ENCODE results near the gene GNAT2.
A peak's percentile ranks its signal among the peaks of the same experiment; 100 is the strongest.
"Not testable (repeated sequence)": the region's sequence is repeated elsewhere in the genome, so short reads cannot be mapped to it uniquely, and the experiment has no call there.

The GNAT2 gene

GRCh38 chr1:109619576-109620400, at the start of gene GNAT2, which contains the start of gene AMPD2:
TSS of gene GNAT2 (minus strand) at chr1:109619616. CDS start at chr1:109612870, 6,746 bp downstream.
TSS of gene AMPD2 (plus strand) at chr1:109619837. CDS start at chr1:109621176, 1,339 bp downstream.
- peak; percentile 65 for DNase-seq (ENCODE audit: low read depth)

GRCh38 chr1:109668123-109668775, 48.8 kb upstream of the GNAT2 start:
- DNase-seq (ENCODE audit: low read depth), result no peak

- peak; percentile 76 for DNase-seq (ENCODE audit: low read depth)
These were observed 48.2 kb upstream of the GNAT2 start, which contains the start of gene GSTM2 for GRCh38 chr1:109667452-109668122. TSS of gene GSTM2 (plus strand) at chr1:109668057. CDS start at chr1:109668116, 59 bp downstream.

- DNase-seq (ENCODE audit: low read depth), result no peak
These were observed 45.3 kb upstream of the GNAT2 start for GRCh38 chr1:109664671-109665070.

GRCh38 chr1:109661391-109661790, 42.0 kb upstream of the GNAT2 start:
- DNase-seq (ENCODE audit: low read depth), result no peak

GRCh38 chr1:109660691-109661026, 41.2 kb upstream of the GNAT2 start:
- DNase-seq (ENCODE audit: low read depth), result not testable (repeated sequence)

- no peak for DNase-seq (ENCODE audit: low read depth)
These were observed 40.7 kb upstream of the GNAT2 start for GRCh38 chr1:109659997-109660690.

GRCh38 chr1:109659145-109659544, 39.7 kb upstream of the GNAT2 start:
- no peak for DNase-seq (ENCODE audit: low read depth)

- no peak for DNase-seq (ENCODE audit: low read depth)
These were observed 39.2 kb upstream of the GNAT2 start for GRCh38 chr1:109658533-109659042.

GRCh38 chr1:109657970-109658369, 38.6 kb upstream of the GNAT2 start:
- no peak for DNase-seq (ENCODE audit: low read depth)

- no peak for DNase-seq (ENCODE audit: low read depth)
These were observed 38.0 kb upstream of the GNAT2 start for GRCh38 chr1:109657395-109657794.

GRCh38 chr1:109655615-109656519, 36.5 kb upstream of the GNAT2 start, which contains the start of gene GSTM4:
TSS of gene GSTM4 (plus strand) at chr1:109656099. CDS start at chr1:109656390, 291 bp downstream.
- peak; percentile 56 for DNase-seq (ENCODE audit: low read depth)

- no peak for DNase-seq (ENCODE audit: low read depth)
These were observed 35.1 kb upstream of the GNAT2 start for GRCh38 chr1:109654519-109654918.

GRCh38 chr1:109653306-109653705, 33.9 kb upstream of the GNAT2 start:
- DNase-seq (ENCODE audit: low read depth), result no peak

- DNase-seq (ENCODE audit: low read depth), result no peak
These were observed 33.0 kb upstream of the GNAT2 start for GRCh38 chr1:109652402-109652801.

GRCh38 chr1:109650609-109651008, 31.2 kb upstream of the GNAT2 start:
- no peak for DNase-seq (ENCODE audit: low read depth)

GRCh38 chr1:109649491-109649914, 30.1 kb upstream of the GNAT2 start:
- no peak for DNase-seq (ENCODE audit: low read depth)

- no peak for DNase-seq (ENCODE audit: low read depth)
These were observed 25.3 kb upstream of the GNAT2 start for GRCh38 chr1:109644670-109645069.

- peak; percentile 79 for DNase-seq (ENCODE audit: low read depth)
These were observed 24.2 kb upstream of the GNAT2 start for GRCh38 chr1:109643385-109644230.

GRCh38 chr1:109642626-109643025, 23.2 kb upstream of the GNAT2 start:
- no peak for DNase-seq (ENCODE audit: low read depth)

Data from activated T-helper 9 cell treated with anti-CD3 and anti-CD28 coated beads, Interleukin-2, amount 50 U/mL, for 16 hours (primary cell).